GM21381 (cell line): ENCODE data around the gene CHRNB1.
"Not testable (repeated sequence)": the region's sequence is repeated elsewhere in the genome, so short reads cannot be mapped to it uniquely, and the experiment has no call there.

Experiments
- ATAC-seq: cut with Tn5 transposase; IDR thresholded peaks from one replicate; pipeline ENCODE4 v1.9.1; 2021; ENCODE audit warnings: mild to moderate bottlenecking, moderate library complexity; ENCODE audit not compliant: unreplicated experiment

CHRNB1 gene

DNA sequence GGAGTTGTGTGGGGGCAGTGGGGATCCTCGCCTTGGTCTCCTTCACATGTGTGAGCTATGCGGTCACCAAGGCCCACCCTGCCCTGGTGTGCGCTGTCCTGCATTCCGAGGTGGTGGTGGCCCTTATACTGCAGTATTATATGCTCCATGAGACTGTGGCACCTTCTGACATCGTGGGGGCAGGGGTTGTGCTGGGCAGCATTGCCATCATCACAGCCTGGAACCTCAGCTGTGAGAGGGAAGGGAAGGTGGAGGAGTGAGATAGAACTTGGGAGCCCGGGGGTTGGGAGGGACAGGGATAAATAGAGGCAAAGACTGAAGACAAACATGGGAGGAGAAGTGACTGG lies 37.9 kb downstream of the CHRNB1 start:
- ATAC-seq: not testable (repeated sequence)

GRCh38 chr17:7483255-7484066 lies 38.6 kb downstream of the CHRNB1 start:
- peak; percentile 31 for ATAC-seq

GRCh38 chr17:7484067-7484918 lies 39.4 kb downstream of the CHRNB1 start, which contains the start of gene POLR2A:
Gene POLR2A (plus strand): TSS chr17:7484366.
- ATAC-seq: peak; percentile 59

DNA sequence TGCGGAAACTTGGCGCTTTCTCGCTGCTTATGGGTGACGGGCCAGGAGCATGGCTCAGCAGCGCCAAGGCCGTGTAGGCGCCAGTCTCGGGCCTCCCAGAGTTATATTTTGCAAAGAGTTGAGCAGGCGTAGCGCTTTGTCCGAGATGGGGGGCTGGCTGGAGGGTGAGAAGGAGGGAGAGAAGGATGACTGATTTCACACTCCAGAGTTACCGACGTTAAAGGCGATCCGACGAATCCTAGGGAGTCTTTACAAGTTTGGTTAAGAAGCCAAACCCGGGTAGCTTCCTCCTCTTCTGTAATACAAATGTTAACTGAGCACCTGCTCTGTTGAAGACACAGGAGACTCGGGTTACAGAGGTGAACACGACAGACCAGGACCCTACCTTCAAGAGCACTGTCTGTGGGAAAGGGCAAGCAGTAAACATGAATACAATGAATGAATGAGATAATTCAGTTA lies 40.1 kb downstream of the CHRNB1 start:
- ATAC-seq: no peak

DNA sequence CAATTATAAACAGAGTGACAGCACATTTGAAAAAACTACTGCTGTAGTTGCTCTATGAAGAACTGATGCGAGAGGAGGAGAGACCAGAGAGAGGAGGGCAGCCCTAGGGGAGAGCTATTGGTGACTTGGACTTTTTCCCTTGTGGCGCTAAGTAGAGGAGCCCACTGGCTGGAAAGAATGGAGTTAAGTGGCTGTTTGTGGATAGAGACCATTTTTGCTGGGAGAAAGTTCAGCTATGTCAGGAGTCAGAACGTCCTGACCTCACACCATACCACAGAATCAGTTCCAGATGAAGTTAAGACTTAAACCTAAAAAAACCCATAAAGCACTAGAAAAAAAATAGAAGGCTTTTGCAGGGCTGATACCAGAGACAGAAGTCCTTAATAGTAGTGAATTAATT lies 41.3 kb downstream of the CHRNB1 start:
- ATAC-seq: no peak

- ATAC-seq: no peak
Observed at GRCh38 chr17:7490144-7490543, 45.3 kb downstream of the CHRNB1 start.

GRCh38 chr17:7491583-7491982 lies 46.7 kb downstream of the CHRNB1 start:
- no peak for ATAC-seq

- no peak for ATAC-seq
Observed at GRCh38 chr17:7493941-7494340, 49.1 kb downstream of the CHRNB1 start.

DNA sequence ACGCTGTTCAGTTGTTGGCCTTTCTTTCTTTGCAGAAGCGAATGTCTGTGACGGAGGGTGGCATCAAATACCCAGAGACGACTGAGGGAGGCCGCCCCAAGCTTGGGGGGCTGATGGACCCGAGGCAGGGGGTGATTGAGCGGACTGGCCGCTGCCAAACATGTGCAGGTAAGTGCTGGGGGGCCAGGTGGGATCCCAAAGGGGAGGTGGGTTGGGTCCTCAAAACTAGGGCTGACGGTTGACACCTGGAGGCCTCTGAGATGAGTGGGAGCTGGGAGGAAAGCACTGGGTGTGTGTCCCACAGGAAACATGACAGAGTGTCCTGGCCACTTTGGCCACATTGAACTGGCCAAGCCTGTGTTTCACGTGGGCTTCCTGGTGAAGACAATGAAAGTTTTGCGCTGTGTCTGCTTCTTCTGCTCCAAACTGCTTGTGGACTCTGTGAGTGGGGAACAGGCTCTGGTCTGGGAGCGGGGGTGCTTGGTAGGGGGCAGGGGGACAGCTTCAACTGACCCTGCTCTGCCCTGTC lies 51.1 kb downstream of the CHRNB1 start:
- ATAC-seq: no peak

- no peak for ATAC-seq
Observed at GRCh38 chr17:7496470-7497183, 51.8 kb downstream of the CHRNB1 start.

DNA sequence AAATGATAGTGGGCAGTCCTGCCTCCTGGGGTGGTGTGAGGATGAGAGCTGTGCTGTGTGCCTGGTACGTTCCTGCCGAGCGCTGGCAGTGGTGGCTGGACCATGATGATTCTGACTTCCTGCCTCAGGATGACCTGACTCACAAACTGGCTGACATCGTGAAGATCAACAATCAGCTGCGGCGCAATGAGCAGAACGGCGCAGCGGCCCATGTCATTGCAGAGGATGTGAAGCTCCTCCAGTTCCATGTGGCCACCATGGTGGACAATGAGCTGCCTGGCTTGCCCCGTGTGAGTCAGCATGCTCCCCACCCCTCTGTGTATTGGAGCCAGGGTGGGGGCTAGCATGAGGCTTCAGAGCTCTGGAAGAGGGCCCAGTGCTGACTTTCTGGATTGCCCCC lies 52.4 kb downstream of the CHRNB1 start:
- no peak for ATAC-seq

GRCh38 chr17:7497636-7498035 lies 52.8 kb downstream of the CHRNB1 start:
- no peak for ATAC-seq

DNA sequence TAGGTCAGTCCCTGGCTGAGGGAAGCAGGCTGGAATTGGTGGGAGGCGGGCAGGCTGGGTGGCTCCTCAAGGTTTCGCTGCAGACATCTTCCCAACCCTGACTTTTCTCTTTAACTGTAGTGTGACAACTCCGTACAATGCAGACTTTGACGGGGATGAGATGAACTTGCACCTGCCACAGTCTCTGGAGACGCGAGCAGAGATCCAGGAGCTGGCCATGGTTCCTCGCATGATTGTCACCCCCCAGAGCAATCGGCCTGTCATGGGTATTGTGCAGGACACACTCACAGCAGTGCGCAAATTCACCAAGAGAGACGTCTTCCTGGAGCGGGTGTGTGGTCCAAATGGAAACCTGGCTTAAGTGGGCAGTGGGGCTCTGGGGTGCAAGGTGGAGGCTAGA lies 54.3 kb downstream of the CHRNB1 start:
- ATAC-seq: no peak

DNA sequence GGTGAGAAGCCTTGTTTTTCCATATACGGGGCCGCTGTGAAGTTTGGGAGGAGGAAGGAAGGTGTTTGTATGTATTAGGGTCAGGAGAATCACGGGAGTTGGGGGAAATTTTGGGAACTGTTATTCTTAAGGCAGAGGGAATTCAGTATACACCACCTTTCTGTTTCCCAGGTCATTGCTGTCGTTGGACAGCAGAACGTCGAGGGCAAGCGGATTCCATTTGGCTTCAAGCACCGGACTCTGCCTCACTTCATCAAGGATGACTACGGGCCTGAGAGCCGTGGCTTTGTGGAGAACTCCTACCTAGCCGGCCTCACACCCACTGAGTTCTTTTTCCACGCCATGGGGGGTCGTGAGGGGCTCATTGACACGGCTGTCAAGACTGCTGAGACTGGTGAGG lies 56.9 kb downstream of the CHRNB1 start:
- ATAC-seq: no peak

DNA sequence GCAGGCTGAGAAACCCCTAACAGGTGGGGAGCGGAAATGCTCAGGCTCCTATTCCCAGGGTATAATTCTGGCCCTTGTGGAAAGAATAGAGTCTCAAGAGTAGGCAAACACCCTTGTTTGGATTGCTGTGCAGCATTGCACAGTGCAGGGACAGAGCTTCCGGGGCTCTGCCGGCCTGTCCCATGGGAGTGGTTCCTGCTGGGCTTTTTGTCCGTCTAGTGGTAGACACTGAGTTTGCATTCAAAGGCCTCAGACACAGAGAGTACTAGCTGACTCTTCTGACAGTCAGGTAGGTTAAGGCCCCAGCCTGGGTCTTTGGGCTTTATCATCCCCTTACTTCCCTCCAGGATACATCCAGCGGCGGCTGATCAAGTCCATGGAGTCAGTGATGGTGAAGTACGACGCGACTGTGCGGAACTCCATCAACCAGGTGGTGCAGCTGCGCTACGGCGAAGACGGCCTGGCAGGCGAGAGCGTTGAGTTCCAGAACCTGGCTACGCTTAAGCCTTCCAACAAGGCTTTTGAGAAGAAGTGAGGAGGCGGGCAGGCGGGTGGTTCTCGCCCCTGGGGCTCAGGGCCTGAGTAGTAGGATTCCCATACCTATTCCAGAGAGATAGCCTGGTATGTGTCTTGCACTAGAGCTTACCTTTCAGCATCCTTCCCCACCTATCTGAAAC lies 57.4 kb downstream of the CHRNB1 start:
- no peak for ATAC-seq

GRCh38 chr17:7502987-7503386 lies 58.1 kb downstream of the CHRNB1 start:
- ATAC-seq: no peak

- no peak for ATAC-seq
Observed at GRCh38 chr17:7503521-7503920, 58.7 kb downstream of the CHRNB1 start.
